Upper lobe of right lung (tissue), 1 donor: ENCODE results near the gene COX6B1. TPM values are rescaled to one million over a fixed set of nuclear protein-coding genes. Genes with fewer than 3 reads are reported as not detected.

ENCODE experiments used
- ATAC-seq: fragments of 200-7000 bp; cut with Tn5 transposase; one replicate; pipeline ENCODE4 v1.9.1; 2020; ENCODE audit warnings: mild to moderate bottlenecking, moderate library complexity
- DNase-seq: peaks from one replicate; pipeline ENCODE4 v3.0.0-alpha.2; 2020
- H3K27ac ChIP-seq: fragments of 200-600 bp; one replicate; pipeline ENCODE4 v1.8.0; 2022
- H3K27me3 ChIP-seq: fragments of 200-600 bp; one replicate; pipeline ENCODE4 v1.8.0; 2022; ENCODE audit warnings: mild to moderate bottlenecking
- H3K36me3 ChIP-seq: fragments of 200-600 bp; one replicate; pipeline ENCODE4 v1.8.0; 2022
- H3K4me1 ChIP-seq: fragments of 200-600 bp; one replicate; pipeline ENCODE4 v1.8.0; 2022
- H3K4me3 ChIP-seq: fragments of 200-600 bp; one replicate; pipeline ENCODE4 v1.8.0; 2022; ENCODE audit warnings: mild to moderate bottlenecking
- H3K9me3 ChIP-seq: fragments of 200-600 bp; one replicate; pipeline ENCODE4 v1.8.0; 2022
- CTCF ChIP-seq: fragments of 200-600 bp; IDR thresholded peaks from one replicate; pipeline ENCODE4 v1.8.0; 2022; ENCODE audit warnings: antibody characterized with exemption
- intact Hi-C: fragments of 100-400 bp; cut with DNase I; formaldehyde crosslinking; loops from one replicate; pipeline ENCODE4 v1.11.0; 2022
- total RNA-seq: library from RNA; stranded (reverse); fragmentation: NEBNext Ultra II Directional; extraction: Animal tissue kit (Norgen Biotek cat#: 25700); gene quantifications from one replicate; pipeline ENCODE4 v1.2.1, GENCODE V29; 2021
- donor health status: DM: no; HTN: yes; CAD: no; lungs with severe emphysema.

Gene COX6B1
- total RNA-seq, 1 donor from 2014 or later: 226 TPM

- no peaks in the 10 kb centered on the region for H3K9me3 ChIP-seq
- H3K36me3 ChIP-seq: peaks cover 65% of the 10 kb centered on the region
- DNase-seq (no peak), ATAC-seq (no peak)
- no peaks in the 10 kb centered on the region for H3K27me3 ChIP-seq
- TF ChIP-seq CTCF: no peak
- H3K4me3 ChIP-seq: no peak overlapping the region
- intact Hi-C loops: no loop called here
- no peak overlapping the region for H3K27ac ChIP-seq
- H3K4me1 ChIP-seq: no peaks in the 10 kb centered on the region
Observed at GRCh38 chr19:35636651-35637050, 11.5 kb upstream of the COX6B1 start.

GRCh38 chr19:35637165-35637564, 11.0 kb upstream of the COX6B1 start:
- Histone ChIP-seq H3K9me3 (no peaks in the 10 kb centered on the region), H3K36me3 (peaks cover 60% of the 10 kb centered on the region)
- no peak for ATAC-seq

GRCh38 chr19:35639321-35639639, 8.8 kb upstream of the COX6B1 start:
- Histone ChIP-seq H3K27ac (no peak overlapping the region), H3K27me3 (no peaks in the 10 kb centered on the region), H3K9me3 (no peaks in the 10 kb centered on the region), H3K36me3 (peaks cover 39% of the 10 kb centered on the region), H3K4me1 (no peaks in the 10 kb centered on the region), H3K4me3 (no peak overlapping the region)
- TF ChIP-seq CTCF: no peak
- no peak for ATAC-seq
- DNase-seq: no peak
- intact Hi-C loops: no loop called here

More at GRCh38 chr19:35637165-35637564, 11.0 kb upstream of the COX6B1 start:
- intact Hi-C loops: no loop called here
- Histone ChIP-seq H3K4me3 (no peak overlapping the region), H3K4me1 (no peaks in the 10 kb centered on the region), H3K27me3 (no peaks in the 10 kb centered on the region), H3K27ac (no peak overlapping the region)
- TF ChIP-seq CTCF: no peak
- DNase-seq: no peak

GRCh38 chr19:35639863-35640262, 8.3 kb upstream of the COX6B1 start:
- Histone ChIP-seq H3K9me3 (no peaks in the 10 kb centered on the region), H3K36me3 (peaks cover 33% of the 10 kb centered on the region), H3K27me3 (no peaks in the 10 kb centered on the region), H3K4me3 (no peak overlapping the region), H3K27ac (no peak overlapping the region), H3K4me1 (no peaks in the 10 kb centered on the region)
- DNase-seq: no peak
- TF ChIP-seq CTCF: no peak
- intact Hi-C loops: no loop called here
- ATAC-seq: no peak

GRCh38 chr19:35641515-35642151, 6.5 kb upstream of the COX6B1 start, which contains the start of gene ETV2:
TSS of gene ETV2 (plus strand) at chr19:35641745. CDS start at chr19:35642461, 716 bp downstream.
- intact Hi-C loops: no loop called here
- H3K4me1 ChIP-seq: peaks cover 7% of the 10 kb centered on the region
- no peaks in the 10 kb centered on the region for H3K9me3 ChIP-seq
- H3K36me3 ChIP-seq: peaks cover 15% of the 10 kb centered on the region
- DNase-seq: no peak
- H3K27me3 ChIP-seq: no peaks in the 10 kb centered on the region
- H3K4me3 ChIP-seq: no peak within 1 kb of the TSS
- ATAC-seq: no peak
- TF ChIP-seq CTCF: no peak
- no peak within 1 kb of the TSS for H3K27ac ChIP-seq

GRCh38 chr19:35642312-35642711, 5.8 kb upstream of the COX6B1 start:
- H3K27ac ChIP-seq: no peak overlapping the region
- H3K9me3 ChIP-seq: no peaks in the 10 kb centered on the region
- ATAC-seq (no peak), DNase-seq (no peak)
- H3K27me3 ChIP-seq: no peaks in the 10 kb centered on the region
- intact Hi-C loops: no loop called here
- no peak overlapping the region for H3K4me3 ChIP-seq
- H3K36me3 ChIP-seq: peaks cover 9% of the 10 kb centered on the region
- peaks cover 7% of the 10 kb centered on the region for H3K4me1 ChIP-seq
- TF ChIP-seq CTCF: no peak
